GM12801 (cell line): ENCODE data around the gene IRAK3.

Experiments used
- CTCF ChIP-seq: IDR thresholded peaks from one replicate; pipeline ENCODE4 v1.5.1; 2011; ENCODE audit warnings: control low read depth; ENCODE audit not compliant: insufficient read length; ENCODE audit errors: extremely low read depth

IRAK3 gene, protein sequence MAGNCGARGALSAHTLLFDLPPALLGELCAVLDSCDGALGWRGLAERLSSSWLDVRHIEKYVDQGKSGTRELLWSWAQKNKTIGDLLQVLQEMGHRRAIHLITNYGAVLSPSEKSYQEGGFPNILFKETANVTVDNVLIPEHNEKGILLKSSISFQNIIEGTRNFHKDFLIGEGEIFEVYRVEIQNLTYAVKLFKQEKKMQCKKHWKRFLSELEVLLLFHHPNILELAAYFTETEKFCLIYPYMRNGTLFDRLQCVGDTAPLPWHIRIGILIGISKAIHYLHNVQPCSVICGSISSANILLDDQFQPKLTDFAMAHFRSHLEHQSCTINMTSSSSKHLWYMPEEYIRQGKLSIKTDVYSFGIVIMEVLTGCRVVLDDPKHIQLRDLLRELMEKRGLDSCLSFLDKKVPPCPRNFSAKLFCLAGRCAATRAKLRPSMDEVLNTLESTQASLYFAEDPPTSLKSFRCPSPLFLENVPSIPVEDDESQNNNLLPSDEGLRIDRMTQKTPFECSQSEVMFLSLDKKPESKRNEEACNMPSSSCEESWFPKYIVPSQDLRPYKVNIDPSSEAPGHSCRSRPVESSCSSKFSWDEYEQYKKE

DNA sequence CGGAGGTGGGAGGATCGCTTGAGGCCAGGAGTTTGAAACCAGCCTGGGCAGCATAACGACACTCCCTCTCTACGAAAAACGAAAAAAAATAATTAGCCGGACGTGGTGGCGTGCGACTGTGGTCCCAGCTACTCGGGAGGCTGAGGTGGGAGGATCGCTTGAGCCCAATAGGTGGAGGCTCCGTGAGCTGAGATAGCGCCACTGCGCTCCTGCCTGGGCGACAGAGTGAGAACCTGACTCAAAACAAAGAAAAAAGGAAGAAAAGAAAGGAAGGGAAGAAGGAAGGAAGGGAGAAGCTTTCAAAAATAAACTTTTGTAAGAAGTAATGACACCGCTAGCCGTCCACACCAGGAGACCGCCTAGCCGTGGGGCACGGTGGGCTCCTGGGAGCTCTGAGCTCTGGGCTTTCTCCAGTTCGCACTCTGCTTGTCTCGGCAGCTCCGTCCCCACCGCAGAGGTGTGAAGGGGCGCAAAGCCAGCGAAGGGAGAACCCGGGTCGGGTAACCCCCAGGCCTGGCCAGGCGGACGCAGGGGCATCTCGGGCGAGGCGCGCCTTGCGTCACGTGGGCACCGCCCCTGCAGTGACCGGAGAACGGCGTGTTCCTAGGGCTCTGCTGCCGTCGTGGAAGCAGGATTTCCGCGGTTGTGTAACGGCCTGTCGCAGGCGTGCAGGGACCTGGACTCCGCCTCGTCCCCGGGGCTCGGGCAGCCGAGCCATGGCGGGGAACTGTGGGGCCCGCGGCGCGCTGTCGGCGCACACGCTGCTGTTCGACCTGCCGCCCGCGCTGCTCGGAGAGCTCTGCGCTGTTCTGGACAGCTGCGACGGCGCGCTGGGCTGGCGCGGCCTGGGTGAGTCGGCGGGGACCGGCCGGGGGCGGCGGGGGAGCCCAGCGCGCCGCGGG, at the start of gene IRAK3:
IRAK3 (plus strand) TSS at position 631 of the 902 bp plus-strand sequence; CDS start at position 717, 86 bp downstream.
- no peak for TF ChIP-seq CTCF

GRCh38 chr12:66139328-66139727, 49.7 kb upstream of the IRAK3 start:
- TF ChIP-seq CTCF, result no peak

DNA sequence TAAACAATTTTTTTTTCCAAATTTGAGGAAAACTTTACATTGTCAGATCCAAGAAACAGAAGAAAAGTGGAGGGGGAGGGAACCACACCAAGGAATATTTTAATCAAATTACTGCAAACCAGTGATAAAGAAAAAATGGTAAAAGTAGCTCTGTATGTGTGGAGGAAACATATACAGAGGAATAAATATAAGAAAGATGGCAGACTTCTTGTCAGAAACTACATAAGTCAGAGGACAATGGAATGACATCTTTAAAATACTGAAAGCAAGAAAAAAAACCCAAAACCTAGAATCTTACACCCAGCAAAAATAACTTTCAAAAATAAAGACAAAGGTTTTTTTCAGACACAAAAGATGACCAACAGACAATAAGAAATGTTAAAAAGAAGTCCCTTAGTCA, 48.3 kb upstream of the IRAK3 start:
- no peak for TF ChIP-seq CTCF

DNA sequence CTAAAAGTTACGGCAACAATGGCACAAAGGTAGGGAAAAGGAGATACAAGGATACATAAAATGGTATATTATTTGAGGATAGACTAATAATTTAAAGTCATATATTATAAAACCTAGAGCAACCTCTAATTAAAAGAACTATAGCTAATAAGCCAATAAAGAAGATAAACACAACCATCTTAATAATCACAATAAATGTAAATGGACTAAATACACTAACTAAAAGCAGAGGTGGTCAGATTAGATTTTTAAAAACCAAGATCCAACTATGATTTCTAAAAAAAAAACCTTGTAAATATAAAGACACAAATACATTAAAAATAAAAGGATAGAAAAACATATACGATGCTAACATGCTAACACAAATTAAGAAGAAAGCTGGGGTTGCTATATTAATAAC, 47.7 kb upstream of the IRAK3 start:
- no peak for TF ChIP-seq CTCF

DNA sequence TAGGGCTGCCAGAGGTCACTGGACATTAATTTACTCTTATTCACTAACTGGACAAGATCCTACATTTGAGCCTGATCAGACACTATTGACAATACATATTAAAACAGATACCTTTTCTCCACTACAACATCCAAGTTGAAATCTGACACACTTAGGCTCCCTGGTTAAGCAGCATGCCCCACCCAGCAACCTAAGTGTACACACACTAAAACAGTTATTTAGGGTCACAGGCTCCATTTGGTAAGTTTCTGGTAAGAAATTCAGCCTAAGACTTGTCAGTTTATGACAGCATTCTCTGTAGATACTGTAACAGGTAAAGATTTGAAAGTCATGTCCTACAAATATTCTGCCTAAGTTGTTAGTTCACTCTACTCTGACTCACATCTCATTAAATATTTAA, 46.2 kb upstream of the IRAK3 start:
- TF ChIP-seq CTCF, result no peak

DNA sequence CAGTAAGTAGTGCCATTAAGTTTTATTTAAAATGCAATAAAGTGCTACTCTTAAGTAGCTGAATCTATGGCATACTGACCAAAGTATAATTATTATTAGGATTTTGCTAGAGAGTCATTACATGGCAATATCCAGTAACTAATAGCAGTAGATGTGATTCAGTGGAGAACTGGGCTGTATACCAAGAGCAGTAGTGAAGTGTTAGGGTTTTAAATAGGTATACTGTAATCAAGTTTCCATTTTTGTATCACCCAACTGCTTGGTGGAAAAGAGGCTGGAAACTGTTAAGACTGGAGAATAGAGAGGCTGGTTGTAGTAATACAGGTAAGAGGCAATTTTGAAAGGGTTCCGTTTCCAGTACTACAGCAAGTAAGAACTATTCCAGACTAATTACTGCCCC, 45.1 kb upstream of the IRAK3 start:
- no peak for TF ChIP-seq CTCF
